ENCODE measurements around the gene FMNL2.

FMNL2 gene

GRCh38 chr2:152339556-152340286 is 4.7 kb downstream of the FMNL2 start:
- no peak for DNase-seq

DNA sequence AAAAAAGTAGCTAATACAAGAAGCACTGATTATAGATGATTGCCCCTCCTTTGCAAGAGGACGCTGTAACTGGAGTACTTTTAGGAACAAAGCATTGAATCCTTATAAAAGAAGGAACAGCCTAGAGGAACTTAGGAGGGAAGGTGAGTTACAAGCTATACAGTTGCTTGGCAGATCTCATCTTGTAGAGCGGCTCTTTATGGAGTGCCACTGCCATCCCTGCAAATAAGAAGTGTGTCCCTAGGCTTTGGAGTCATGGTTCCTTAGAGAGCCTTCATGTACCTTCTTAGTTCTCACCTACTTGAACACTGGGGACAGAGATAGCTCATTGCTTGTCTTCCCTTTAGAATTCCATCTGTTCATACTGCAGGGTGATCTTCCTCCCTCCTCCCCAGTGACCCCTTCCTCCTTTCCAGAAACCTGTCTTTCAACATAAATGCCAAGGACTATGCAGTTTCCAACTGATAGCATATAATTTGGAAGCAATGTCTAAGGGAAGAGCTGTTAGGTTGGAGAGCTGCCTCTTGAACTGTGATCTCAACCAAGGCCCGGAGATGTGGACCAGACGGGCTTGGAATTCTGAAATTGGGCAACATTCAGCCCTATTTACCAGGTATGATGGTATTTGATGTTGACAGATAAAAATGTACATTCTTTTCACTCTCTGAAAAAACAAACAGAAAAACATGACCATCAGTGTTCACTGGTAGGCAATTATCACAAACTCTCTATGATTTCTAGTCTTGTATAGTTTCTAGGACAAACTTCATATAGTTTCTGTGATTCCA is 7.5 kb downstream of the FMNL2 start:
- DNase-seq: no peak

DNA sequence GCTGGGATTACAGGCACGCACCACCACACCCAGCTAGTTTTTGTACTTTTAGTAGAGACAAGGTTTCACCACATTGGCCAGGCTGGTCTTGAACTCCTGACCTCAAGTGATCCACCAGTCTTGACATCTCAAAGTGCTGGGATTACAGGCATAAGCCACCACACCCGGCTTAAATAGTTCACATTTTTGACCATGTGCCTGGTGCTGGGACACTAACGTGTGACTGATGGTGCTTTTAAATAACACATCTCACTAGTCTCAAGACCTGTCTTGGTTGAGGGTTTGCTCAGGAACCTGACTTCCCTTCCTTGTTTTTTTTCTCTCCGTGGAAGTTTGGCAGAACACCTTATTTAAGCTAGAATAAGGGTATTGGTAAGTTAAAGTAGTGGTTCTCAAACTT is 8.5 kb downstream of the FMNL2 start:
- DNase-seq: no peak

- DNase-seq: no peak
Measured at GRCh38 chr2:152344579-152345195, 9.7 kb downstream of the FMNL2 start.

- no peak for DNase-seq
Measured at GRCh38 chr2:152347076-152347475, 12.1 kb downstream of the FMNL2 start.

DNA sequence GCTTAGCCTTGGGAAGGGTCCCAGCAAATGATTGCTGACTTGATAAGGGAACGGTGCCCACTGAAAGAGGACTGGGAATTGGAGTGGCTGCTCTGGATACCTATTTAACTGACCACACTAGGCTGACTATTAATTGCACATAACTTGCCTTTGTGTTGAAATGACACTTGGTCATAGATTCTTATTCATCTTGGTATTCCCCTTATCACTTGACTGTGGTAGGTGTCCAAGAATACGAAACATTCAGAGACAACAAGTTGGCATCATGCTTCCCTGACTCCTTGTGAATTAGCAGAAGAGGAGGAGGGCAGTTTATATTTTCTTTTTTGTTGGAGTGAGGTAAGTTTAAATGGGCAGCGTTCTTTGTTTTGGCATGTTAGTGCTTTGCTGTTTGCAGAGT is 13.4 kb downstream of the FMNL2 start:
- no peak for DNase-seq

DNA sequence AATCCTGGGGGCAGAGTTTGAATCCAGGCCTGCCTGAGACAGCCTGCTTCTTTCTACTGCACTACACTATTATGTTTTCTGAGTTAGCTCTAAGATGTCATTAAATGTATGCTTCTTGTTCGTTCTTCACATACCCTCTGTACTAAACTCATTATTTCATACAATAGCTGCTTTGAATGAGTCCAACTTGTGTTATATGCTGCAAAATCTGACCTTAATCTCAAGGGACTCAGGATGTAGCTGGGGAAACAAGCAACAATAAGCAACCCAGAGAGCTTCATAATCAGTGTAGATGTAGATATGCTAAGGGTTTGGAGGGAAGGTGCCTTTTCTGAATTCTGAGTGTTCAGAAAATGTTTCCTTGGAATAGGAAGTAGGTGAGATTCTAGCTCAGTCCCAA is 14.4 kb downstream of the FMNL2 start:
- DNase-seq: no peak

GRCh38 chr2:152350155-152350679 is 15.2 kb downstream of the FMNL2 start:
- DNase-seq: no peak

- DNase-seq: no peak
Measured at GRCh38 chr2:152352616-152353015, 17.6 kb downstream of the FMNL2 start.

DNA sequence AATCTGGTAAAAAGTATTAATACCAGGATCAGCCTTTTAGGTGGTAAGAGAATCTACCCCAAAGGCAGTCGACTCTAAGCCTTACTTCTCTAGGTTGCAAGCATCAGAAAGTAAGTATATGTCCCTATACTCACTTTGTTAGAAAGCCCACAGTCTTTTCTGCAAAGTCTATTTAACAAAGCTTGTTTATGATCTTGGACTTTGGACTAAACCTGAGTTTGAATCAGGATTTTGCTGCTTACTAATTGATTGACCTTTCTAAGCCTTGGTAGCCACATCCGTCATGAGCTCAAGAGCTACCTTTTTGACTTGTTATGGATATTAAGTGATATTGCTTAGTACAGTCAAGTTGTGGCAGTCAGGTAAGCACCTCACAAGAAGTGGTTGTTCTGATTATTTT is 18.4 kb downstream of the FMNL2 start:
- DNase-seq: no peak

- no peak for DNase-seq
Measured at GRCh38 chr2:152354069-152354755, 19.2 kb downstream of the FMNL2 start.

GRCh38 chr2:152354909-152355308 is 19.9 kb downstream of the FMNL2 start:
- DNase-seq: no peak

DNA sequence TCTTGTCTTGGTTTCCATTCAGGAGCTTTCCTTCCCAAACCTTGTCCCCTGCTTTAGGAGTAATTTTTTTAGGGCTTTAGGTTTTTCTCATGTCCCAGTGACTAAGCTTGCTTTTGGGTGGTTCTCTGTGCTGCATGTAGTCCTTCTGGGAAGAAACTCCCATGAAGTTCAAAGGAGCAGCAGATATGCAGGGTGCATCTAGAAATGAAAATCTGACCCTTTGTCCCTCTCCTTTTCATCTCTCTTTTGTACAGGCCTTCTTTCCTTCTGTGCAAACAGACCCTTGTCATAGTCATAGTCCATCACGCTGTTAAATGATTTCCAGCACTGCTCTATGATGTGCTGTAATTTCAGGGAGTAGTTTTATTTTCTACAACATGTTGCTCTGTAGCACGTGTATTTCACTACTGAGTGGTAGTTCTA is 20.4 kb downstream of the FMNL2 start:
- DNase-seq: no peak

DNA sequence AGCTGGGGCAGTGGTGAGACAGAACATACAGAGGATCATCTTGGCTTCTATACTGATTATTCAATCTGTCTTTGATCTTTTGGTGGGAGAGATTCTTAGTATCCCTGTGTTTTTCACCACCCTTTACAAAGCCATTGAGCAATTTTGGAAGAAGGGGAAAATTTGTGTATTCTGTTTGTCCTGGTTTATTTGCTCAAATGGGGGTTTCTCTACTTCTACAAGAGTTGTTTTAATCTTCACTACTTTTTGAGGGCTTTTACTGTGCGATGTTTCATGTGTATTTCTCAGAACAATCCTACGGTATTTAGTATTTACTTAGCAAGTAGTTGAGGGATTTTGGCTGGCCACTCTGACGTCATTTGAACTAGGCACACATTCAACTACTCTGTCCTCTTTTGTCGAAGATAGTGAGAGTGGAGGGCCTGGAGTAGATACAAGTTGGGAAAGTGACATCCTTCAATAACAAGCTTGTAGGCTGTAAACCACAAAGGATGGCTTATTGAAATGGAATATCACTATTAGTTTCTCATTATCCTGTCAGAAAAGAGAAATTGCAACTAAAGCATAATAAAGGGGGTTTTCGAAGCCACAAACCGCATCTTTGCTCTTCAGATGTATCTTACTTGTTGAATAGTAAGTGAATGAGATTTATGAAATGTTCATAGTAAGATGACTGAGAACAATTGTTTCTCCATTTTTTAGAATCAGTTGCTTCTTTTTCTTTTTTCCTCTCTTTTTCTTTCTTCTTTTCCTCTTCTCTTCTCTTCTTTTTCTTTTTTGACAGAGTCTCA is 24.8 kb downstream of the FMNL2 start:
- DNase-seq: no peak

DNA sequence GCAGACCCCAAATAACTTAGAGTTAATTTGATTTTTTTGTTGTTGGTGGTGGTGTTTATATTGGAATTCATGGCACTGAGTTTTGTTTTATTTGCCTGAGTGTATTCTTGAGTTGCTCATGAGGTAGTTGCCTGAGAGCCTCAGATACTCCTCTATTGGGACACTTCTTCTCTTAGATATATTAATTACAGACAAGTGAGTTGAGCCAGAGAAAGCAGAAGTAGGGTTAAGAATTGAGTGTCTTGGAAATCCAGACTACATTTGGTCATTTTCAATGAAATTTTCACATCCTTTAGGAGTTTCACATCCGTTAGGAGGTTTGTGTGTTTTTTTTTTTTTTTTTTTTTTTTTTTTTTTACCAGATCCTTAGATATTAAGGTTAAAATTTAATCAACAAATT is 29.0 kb downstream of the FMNL2 start:
- no peak for DNase-seq

- DNase-seq: no peak
Measured at GRCh38 chr2:152367547-152368390, 32.8 kb downstream of the FMNL2 start.

DNA sequence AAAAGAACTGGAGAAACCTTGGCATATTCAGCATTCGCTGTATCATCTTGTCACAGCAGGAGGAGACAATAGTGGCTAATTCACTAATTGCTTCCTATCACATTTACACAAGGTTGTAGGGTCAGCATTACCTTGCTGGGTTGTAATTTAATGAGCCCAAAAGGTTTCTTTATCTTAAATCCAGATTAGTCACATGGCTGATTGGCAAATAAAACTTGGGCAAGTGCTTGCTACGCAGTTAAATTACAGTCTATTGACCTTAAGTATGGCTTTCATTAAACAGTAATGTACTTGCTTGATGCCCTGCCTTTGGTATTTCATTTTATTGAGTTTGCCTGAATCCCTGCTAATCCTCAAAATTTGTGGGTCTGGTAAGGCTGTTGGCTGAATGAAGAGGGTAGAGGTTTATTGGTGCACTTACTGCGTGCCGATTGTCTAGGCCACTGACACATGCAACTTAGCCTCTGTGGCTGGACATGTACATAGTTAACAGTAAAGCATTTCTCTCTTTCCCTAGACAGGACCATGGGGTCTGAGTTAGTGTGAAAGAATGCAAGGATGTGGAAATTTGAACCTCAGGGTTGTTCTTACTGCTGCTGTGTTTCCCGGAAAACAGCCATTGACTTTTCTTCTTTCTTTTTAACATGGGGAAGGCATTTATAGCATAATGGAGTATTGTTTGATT is 34.3 kb downstream of the FMNL2 start:
- DNase-seq: no peak

DNA sequence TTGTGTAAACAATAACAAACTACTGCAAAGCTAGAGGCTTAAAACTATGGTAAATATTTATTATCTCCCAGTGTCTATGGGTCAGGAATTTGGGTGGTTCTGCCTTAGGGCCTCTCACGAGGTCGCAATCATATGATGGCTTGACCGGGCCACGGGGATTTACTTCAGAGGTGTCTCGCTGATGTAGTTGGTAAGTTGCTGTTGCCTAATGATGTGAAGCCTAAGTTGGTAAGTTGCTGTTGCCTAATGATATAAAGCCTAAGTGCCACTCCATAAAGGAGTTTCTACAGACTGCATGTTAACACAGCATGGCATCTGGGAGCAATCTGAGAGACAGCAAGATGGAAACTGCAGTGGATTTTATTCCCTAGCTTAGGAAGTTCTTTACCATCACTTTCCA is 35.8 kb downstream of the FMNL2 start:
- no peak for DNase-seq

GRCh38 chr2:152372438-152372984 is 37.5 kb downstream of the FMNL2 start:
- no peak for DNase-seq

DNA sequence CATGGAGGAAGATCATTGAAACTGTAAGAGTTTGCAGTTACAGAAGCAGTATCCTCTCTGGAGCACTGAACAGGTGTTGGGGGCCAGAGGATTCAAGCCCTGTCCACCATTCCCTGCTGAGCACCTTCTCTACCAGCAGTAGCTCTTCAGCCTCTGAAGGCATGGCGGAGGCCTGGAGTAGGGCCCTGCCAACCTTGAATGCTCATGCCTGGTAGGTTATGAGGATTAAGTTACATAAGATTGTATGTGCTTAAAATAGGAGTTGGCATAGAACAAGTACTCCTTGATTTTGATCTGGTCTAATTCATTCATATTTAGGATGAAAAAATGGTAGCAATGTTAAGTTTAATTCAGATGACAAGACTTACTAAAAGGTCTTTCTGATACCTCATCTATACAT is 40.2 kb downstream of the FMNL2 start:
- no peak for DNase-seq

Measured in NCI-H1048 (cell line).